K562 (cell line): Measurements from ENCODE around the gene EPB41L4A. TPM values are rescaled to one million over a fixed set of nuclear protein-coding genes. Genes with fewer than 3 reads are reported as not detected.

Source experiments
- ATAC-seq: fragments of 200-7000 bp; cut with Tn5 transposase; 3 replicates; pipeline ENCODE4 v1.9.1; 2020; ENCODE audit warnings: moderate library complexity
- BruUV-seq: library from RNA; stranded (reverse); fragments of 400-500 nt; replicated peaks from 2 replicates; lab custom pipeline; 2021; lab: Mats Ljungman, UMichigan
- CTCF ChIA-PET: fragments of 300-600 bp; formaldehyde crosslinking; extraction: SDS; loops from one replicate; lab custom pipeline; 2021; ENCODE audit warnings: low intra/inter-chr PET ratio; lab: Yijun Ruan, JAX
- POLR2A ChIA-PET: fragments of 300-600, 350-650 bp; sonication (Branson Sonifier 250); formaldehyde crosslinking; extraction: SDS; loops from one replicate; lab custom pipeline; 2021; ENCODE audit warnings: antibody characterized with exemption, inconsistent platforms; lab: Yijun Ruan, JAX
- DNase-seq, 4 experiments: peaks; one replicate each; pipeline versions ENCODE4 v3.0.0 to v3.0.0-alpha.2; 2011 to 2018; ENCODE audit warnings: low spot score in 3 of 4, mixed read lengths in 3 of 4; ENCODE audit errors: extremely low read depth in 1 of 4
- FAIRE-seq: peaks from 2 replicates; lab custom pipeline; 2011; peaks lifted over from hg19 to GRCh38; lab: Jason Lieb, UNC
- H2AFZ ChIP-seq: 2 replicates; pipeline ENCODE4 v1.6.0; 2011; ENCODE audit warnings: low read depth, low read length, control low read depth, inconsistent platforms
- H3K27ac ChIP-seq: fragments of 200-600 bp; 3 replicates; pipeline ENCODE4 v1.8.0; 2011; ENCODE audit warnings: low read depth, mild to moderate bottlenecking, control low read depth, inconsistent platforms, low read length, moderate library complexity, mixed read lengths; ENCODE audit errors: extremely low read depth
- H3K27me3 ChIP-seq, 2 experiments: fragments of 300-600 bp in 1 of 2; 2 replicates in 1 of 2; 3 replicates in 1 of 2; pipeline versions ENCODE4 v1.6.0 to v1.8.0; 2011; ENCODE audit warnings: inconsistent platforms in 2 of 2, low read length in 2 of 2, mild to moderate bottlenecking in 1 of 2, mixed read lengths in 1 of 2, moderate library complexity in 1 of 2; ENCODE audit not compliant: control insufficient read depth in 2 of 2, insufficient read depth in 2 of 2
- H3K36me3 ChIP-seq: fragments of 300-600 bp; 3 replicates; pipeline ENCODE4 v1.8.0; 2011; ENCODE audit warnings: mild to moderate bottlenecking, low read length, inconsistent platforms; ENCODE audit not compliant: control insufficient read depth, insufficient read depth
- H3K4me1 ChIP-seq, 2 experiments: fragments of 200-600 bp in 1 of 2; replicated peaks in 1 of 2; 2 replicates in 1 of 2; 3 replicates in 1 of 2; pipeline versions ENCODE4 v1.5.1 to v1.8.0; 2011; ENCODE audit warnings: inconsistent platforms in 2 of 2, low read length in 2 of 2, mild to moderate bottlenecking in 1 of 2, mixed read lengths in 1 of 2, moderate library complexity in 1 of 2; ENCODE audit not compliant: control insufficient read depth in 2 of 2, insufficient read depth in 2 of 2
- H3K4me2 ChIP-seq: 2 replicates; pipeline ENCODE4 v1.6.1; 2011; ENCODE audit warnings: low read length, control low read depth, inconsistent platforms, mixed read lengths; ENCODE audit not compliant: insufficient read depth
- H3K4me3 ChIP-seq: fragments of 200-600 bp; sonication (generic), shearing (Covaris generic); 2 replicates; pipeline ENCODE4 v1.5.1; 2016; ENCODE audit warnings: control low read depth, inconsistent platforms
- H3K79me2 ChIP-seq: fragments of 200-600 bp; 3 replicates; pipeline ENCODE4 v1.8.0; 2011; ENCODE audit warnings: low read length, inconsistent platforms; ENCODE audit not compliant: control insufficient read depth, insufficient read depth
- H3K9ac ChIP-seq, 2 experiments: 2 replicates each; pipeline versions ENCODE4 v1.6.0 to v1.6.1; 2011; ENCODE audit warnings: low read depth in 2 of 2, low read length in 2 of 2, control low read depth in 1 of 2, inconsistent platforms in 1 of 2, mild to moderate bottlenecking in 1 of 2, mixed read lengths in 1 of 2; ENCODE audit not compliant: insufficient read depth in 1 of 2
- H3K9me1 ChIP-seq: one replicate; pipeline ENCODE4 v1.6.0; 2011; ENCODE audit warnings: inconsistent platforms, mild to moderate bottlenecking, low read length, moderate library complexity; ENCODE audit not compliant: control insufficient read depth, insufficient read depth
- H3K9me3 ChIP-seq: replicated peaks from 2 replicates; pipeline ENCODE4 v1.5.1; 2011; ENCODE audit warnings: low read depth, low read length, inconsistent platforms; ENCODE audit not compliant: control insufficient read depth, insufficient read depth
- H4K20me1 ChIP-seq: replicated peaks from 2 replicates; pipeline ENCODE4 v1.6.1; 2011; ENCODE audit warnings: low read length, inconsistent platforms, mixed read lengths; ENCODE audit not compliant: control insufficient read depth, insufficient read depth
- BCOR ChIP-seq: fragments of 450-650 bp; IDR thresholded peaks from 2 replicates; pipeline ENCODE4 v1.6.1; 2016
- BRD9 ChIP-seq: fragments of 450-650 bp; IDR thresholded peaks from 2 replicates; pipeline ENCODE4 v1.6.1; 2018; ENCODE audit warnings: low read depth; ENCODE audit not compliant: partially characterized antibody
- CTBP1 ChIP-seq: fragments of 450-650 bp; IDR thresholded peaks from 2 replicates; pipeline ENCODE4 v1.6.1; 2016; ENCODE audit warnings: borderline replicate concordance
- DPF2 ChIP-seq: fragments of 450-650 bp; IDR thresholded peaks from 2 replicates; pipeline ENCODE4 v1.6.1; 2016
- HLTF ChIP-seq: fragments of 450-650 bp; IDR thresholded peaks from 2 replicates; pipeline ENCODE4 v1.6.1; 2016
- NFIX ChIP-seq: fragments of 250-450 bp; sonication (Bioruptor Pico); IDR thresholded peaks from 2 replicates; pipeline ENCODE4 v1.4.0; 2020; ENCODE audit warnings: low read depth, mild to moderate bottlenecking, moderate library complexity
- NR2C1 ChIP-seq, 2 experiments: fragments of 450-650 bp; IDR thresholded peaks; 2 replicates each; pipeline ENCODE4 v1.6.1; 2017; ENCODE audit warnings: mild to moderate bottlenecking in 2 of 2, antibody characterized with exemption in 1 of 2, inconsistent platforms in 1 of 2, missing compliant biosample characterization in 1 of 2, missing genetic modification characterization in 1 of 2
- PTRF ChIP-seq: fragments of 450-650 bp; IDR thresholded peaks from 2 replicates; pipeline ENCODE4 v1.6.1; 2016; ENCODE audit warnings: mild to moderate bottlenecking, missing genetic modification characterization, missing compliant biosample characterization
- TRIM28 ChIP-seq: fragments of 450-650 bp; IDR thresholded peaks from 2 replicates; pipeline ENCODE4 v1.6.1; 2017
- ZEB2 ChIP-seq: fragments of 450-650 bp; IDR thresholded peaks from 2 replicates; pipeline ENCODE4 v1.6.1; 2016
- ZKSCAN1 ChIP-seq: fragments of 150-350 bp; IDR thresholded peaks from 2 replicates; pipeline ENCODE4 v1.6.1; 2016; ENCODE audit warnings: low read depth, low read length
- ZNF445 ChIP-seq: fragments of 250-450 bp; sonication (Bioruptor Pico); IDR thresholded peaks from 2 replicates; pipeline ENCODE4 v1.4.0; 2020; ENCODE audit warnings: low read depth, mild to moderate bottlenecking, moderate library complexity
- ZNF584 ChIP-seq: fragments of 200-800 bp; sonication (Bioruptor generic); IDR thresholded peaks from 2 replicates; pipeline ENCODE4 v1.6.1; 2016; ENCODE audit warnings: low read depth, mild to moderate bottlenecking, missing genetic modification characterization, missing compliant biosample characterization
- WGBS: fragments of 100-300 bp; shearing (Covaris generic); methylation state at CpG from one replicate; pipeline ENCODE4 v1.1.6; 2016; ENCODE audit warnings: low coverage, mixed read lengths; ENCODE audit not compliant: insufficient coverage; ENCODE audit errors: missing lambda C conversion rate; 5-methylcytosine and 5-hydroxymethylcytosine counted together
- in situ Hi-C: fragments of 300-500 bp; cut with MboI; formaldehyde crosslinking; loops from 4 replicates; pipeline ENCODE4 v1.15.0; 2018; ENCODE audit warnings: inconsistent platforms, mixed read lengths
- intact Hi-C: fragments of 100-400 bp; cut with micrococcal nuclease; formaldehyde crosslinking; loops from 2 replicates; pipeline ENCODE4 v1.14.2; 2022
- polyA plus RNA-seq, 8 experiments: library from polyadenylated mRNA; depleted of rRNA in 4 of 8; stranded (reverse) in 5 of 8; unstranded in 3 of 8; fragments of >200 nt; fragmentation: Nextera tagmentation in 2 of 8; fragmentation: Illumina TruSeq in 1 of 8; extraction: Ambion mirVana in 2 of 8; extraction: Trizol in 1 of 8; gene quantifications; 2 replicates each; pipeline versions ENCODE4 v1.2.1 to v1.2.3, GENCODE V29; 2011 to 2014; ENCODE audit warnings: inconsistent platforms in 1 of 8, missing spikeins in 1 of 8
- total RNA-seq, 7 experiments: library from RNA; depleted of rRNA in 6 of 7; stranded (reverse); fragments of >200 nt in 6 of 7; fragmentation: Illumina TruSeq in 2 of 7; extraction: Trizol in 2 of 7; gene quantifications; 2 replicates each; pipeline versions ENCODE4 v1.2.1 to v1.2.3, GENCODE V29; 2011 to 2021; ENCODE audit warnings: low replicate concordance in 1 of 7
- TF ChIP-seq, protein P1 (sequence below): fragments of 450-650 bp; formaldehyde crosslinking; IDR thresholded peaks from 2 replicates; pipeline ENCODE4 v1.4.0; 2020; ENCODE audit warnings: mild to moderate bottlenecking, moderate library complexity
- TF ChIP-seq, protein P2 (sequence below): fragments of 450-650 bp; IDR thresholded peaks from one replicate; pipeline ENCODE4 v1.6.1; 2018; ENCODE audit warnings: mild to moderate bottlenecking, moderate library complexity; ENCODE audit not compliant: partially characterized antibody
- TF ChIP-seq, protein P3 (sequence below): sonication (generic); formaldehyde crosslinking; IDR thresholded peaks from 2 replicates; pipeline ENCODE4 v1.4.0; 2020; ENCODE audit warnings: mild to moderate bottlenecking, missing genetic modification reagents
- TF ChIP-seq, protein P4 (sequence below): fragments of 250-450 bp; sonication (Bioruptor Pico); IDR thresholded peaks from 2 replicates; pipeline ENCODE4 v1.8.0; 2022; ENCODE audit warnings: inconsistent platforms

EPB41L4A gene
- total and polyA plus RNA-seq, 9 of the 15 experiments (the other 6 are each of a cell fraction or from before 2014, with no cell fraction given) = 0.04 to 0.35 (median 0.12) TPM; not detected in 3

DNA sequence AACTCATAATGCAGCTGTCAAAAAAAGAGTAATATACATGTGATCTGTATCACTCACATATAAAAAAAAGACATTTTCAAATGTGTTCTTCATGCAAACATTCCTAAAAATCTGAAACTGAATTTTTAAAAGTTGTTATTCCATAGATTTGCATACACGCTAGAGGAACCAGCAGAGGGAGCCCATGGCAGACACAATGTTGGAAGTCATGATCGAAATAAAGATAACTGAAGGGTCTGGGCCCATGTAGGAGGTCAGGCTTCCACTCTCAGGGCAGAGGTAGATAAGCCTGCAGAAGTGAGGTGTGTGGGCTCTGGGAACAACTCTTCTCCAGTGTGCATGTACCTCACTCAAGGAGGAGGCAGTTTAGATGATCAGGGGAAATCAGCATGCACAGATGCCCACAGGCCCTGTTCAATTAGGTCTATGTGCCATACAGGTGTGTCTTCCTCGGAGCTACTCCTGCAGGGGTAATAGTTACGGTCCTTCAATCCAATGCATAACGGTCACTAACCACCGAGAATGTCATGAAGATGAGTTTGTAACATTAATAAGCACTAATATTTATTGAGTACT lies 208.6 kb downstream of the EPB41L4A start:
- ChIA-PET CTCF (interaction anchor here (0.6 kb wide), 1 partner anchor 594 kb away, joined by 3 read pairs; no protein-coding TSS in a partner anchor), POLR2A (interaction anchor here (0.5 kb wide), 1 partner anchor 193 kb away, joined by 4 read pairs; no protein-coding TSS in a partner anchor)
- Histone ChIP-seq H3K27me3 (no peaks in the 10 kb centered on the region), H3K9ac (no peak overlapping the region), H3K9me3 (no peaks in the 10 kb centered on the region), H3K4me3 (no peak overlapping the region), H3K4me2 (no peak overlapping the region; the same call in 1 of the 2 replicates), H3K4me1 (peaks cover 0 to 6% of the 10 kb centered on the region in 2 experiments; a peak in 3 of 5 replicates), H3K36me3 (no peaks in the 10 kb centered on the region), H3K27ac (no peak overlapping the region), H2AFZ (no peak overlapping the region), H3K9me1 (no peaks in the 10 kb centered on the region), H4K20me1 (no peaks in the 10 kb centered on the region), H3K79me2 (no peaks in the 10 kb centered on the region)
- under 1% methylated on average over 5 of the region's 6 CpGs for WGBS
- ATAC-seq (peak; percentile 80), FAIRE-seq (peak; percentile 67), DNase-seq (peak in 3 of 4 experiments; percentile 11 to 66 (median 20))
- intact Hi-C loops (loop anchor here (2.0 kb wide), 1 partner anchor 210 kb away; no protein-coding TSS in a partner anchor), in situ Hi-C loops (loop anchor here (25.0 kb wide), 1 partner anchor 552 kb away; no protein-coding TSS in a partner anchor)
- no TSS peak for BruUV-seq
- TF ChIP-seq, protein P1, sequence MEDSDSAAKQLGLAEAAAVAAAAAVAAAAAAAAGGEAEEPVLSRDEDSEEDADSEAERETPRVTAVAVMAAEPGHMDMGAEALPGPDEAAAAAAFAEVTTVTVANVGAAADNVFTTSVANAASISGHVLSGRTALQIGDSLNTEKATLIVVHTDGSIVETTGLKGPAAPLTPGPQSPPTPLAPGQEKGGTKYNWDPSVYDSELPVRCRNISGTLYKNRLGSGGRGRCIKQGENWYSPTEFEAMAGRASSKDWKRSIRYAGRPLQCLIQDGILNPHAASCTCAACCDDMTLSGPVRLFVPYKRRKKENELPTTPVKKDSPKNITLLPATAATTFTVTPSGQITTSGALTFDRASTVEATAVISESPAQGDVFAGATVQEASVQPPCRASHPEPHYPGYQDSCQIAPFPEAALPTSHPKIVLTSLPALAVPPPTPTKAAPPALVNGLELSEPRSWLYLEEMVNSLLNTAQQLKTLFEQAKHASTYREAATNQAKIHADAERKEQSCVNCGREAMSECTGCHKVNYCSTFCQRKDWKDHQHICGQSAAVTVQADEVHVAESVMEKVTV = peak; percentile 31; the same call in 1 of the 2 replicates
- no peak for TF ChIP-seq HLTF
- TF ChIP-seq BCOR = no peak
- no peak for TF ChIP-seq NFIX (CRISPR knock-in tag)
- no peak for TF ChIP-seq BRD9
- TF ChIP-seq ZNF445 (CRISPR knock-in tag) = no peak
- peak; percentile 45; the same call in 1 of the 2 replicates for TF ChIP-seq ZEB2
- no peak for TF ChIP-seq TRIM28
- no peak for TF ChIP-seq PTRF (tag)
- no peak for TF ChIP-seq ZKSCAN1
- TF ChIP-seq, protein P2, sequence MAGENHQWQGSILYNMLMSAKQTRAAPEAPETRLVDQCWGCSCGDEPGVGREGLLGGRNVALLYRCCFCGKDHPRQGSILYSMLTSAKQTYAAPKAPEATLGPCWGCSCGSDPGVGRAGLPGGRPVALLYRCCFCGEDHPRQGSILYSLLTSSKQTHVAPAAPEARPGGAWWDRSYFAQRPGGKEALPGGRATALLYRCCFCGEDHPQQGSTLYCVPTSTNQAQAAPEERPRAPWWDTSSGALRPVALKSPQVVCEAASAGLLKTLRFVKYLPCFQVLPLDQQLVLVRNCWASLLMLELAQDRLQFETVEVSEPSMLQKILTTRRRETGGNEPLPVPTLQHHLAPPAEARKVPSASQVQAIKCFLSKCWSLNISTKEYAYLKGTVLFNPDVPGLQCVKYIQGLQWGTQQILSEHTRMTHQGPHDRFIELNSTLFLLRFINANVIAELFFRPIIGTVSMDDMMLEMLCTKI = no peak
- no peak for TF ChIP-seq DPF2
- TF ChIP-seq ZNF584 (CRISPR knock-in tag) = no peak
- TF ChIP-seq, protein P3, sequence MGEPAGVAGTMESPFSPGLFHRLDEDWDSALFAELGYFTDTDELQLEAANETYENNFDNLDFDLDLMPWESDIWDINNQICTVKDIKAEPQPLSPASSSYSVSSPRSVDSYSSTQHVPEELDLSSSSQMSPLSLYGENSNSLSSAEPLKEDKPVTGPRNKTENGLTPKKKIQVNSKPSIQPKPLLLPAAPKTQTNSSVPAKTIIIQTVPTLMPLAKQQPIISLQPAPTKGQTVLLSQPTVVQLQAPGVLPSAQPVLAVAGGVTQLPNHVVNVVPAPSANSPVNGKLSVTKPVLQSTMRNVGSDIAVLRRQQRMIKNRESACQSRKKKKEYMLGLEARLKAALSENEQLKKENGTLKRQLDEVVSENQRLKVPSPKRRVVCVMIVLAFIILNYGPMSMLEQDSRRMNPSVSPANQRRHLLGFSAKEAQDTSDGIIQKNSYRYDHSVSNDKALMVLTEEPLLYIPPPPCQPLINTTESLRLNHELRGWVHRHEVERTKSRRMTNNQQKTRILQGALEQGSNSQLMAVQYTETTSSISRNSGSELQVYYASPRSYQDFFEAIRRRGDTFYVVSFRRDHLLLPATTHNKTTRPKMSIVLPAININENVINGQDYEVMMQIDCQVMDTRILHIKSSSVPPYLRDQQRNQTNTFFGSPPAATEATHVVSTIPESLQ = no peak
- TF ChIP-seq, protein P4, sequence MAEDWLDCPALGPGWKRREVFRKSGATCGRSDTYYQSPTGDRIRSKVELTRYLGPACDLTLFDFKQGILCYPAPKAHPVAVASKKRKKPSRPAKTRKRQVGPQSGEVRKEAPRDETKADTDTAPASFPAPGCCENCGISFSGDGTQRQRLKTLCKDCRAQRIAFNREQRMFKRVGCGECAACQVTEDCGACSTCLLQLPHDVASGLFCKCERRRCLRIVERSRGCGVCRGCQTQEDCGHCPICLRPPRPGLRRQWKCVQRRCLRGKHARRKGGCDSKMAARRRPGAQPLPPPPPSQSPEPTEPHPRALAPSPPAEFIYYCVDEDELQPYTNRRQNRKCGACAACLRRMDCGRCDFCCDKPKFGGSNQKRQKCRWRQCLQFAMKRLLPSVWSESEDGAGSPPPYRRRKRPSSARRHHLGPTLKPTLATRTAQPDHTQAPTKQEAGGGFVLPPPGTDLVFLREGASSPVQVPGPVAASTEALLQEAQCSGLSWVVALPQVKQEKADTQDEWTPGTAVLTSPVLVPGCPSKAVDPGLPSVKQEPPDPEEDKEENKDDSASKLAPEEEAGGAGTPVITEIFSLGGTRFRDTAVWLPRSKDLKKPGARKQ (CRISPR knock-in tag) = no peak
- 0 out of 2 replicates have a peak, but pooled peaks have one; percentile 25 for TF ChIP-seq CTBP1
- no peak for TF ChIP-seq NR2C1 (IDR thresholded peaks at IDR 0.05)
- no peak for TF ChIP-seq NR2C1 (tag; IDR thresholded peaks at IDR 0.05)
